OCI-LY7 (cell line): Measurements from ENCODE around the gene TPM1. TPM values are rescaled to one million over a fixed set of nuclear protein-coding genes. Genes with fewer than 3 reads are reported as not detected.

Experiments used
- BruUV-seq: library from RNA; stranded (reverse); fragments of 400-500 nt; replicated peaks from 2 replicates; lab custom pipeline; 2021; lab: Mats Ljungman, UMichigan
- CTCF ChIA-PET: fragments of 300-600 bp; sonication (Branson Sonifier 250); formaldehyde crosslinking; loops from one replicate; lab custom pipeline; 2022; ENCODE audit warnings: antibody characterized with exemption; ENCODE audit not compliant: unreplicated experiment; lab: Charles Lee
- POLR2A ChIA-PET: fragments of 300-600 bp; sonication (Branson Sonifier 250); formaldehyde crosslinking; loops from one replicate; lab custom pipeline; 2022; ENCODE audit warnings: antibody characterized with exemption; lab: Charles Lee
- DNase-seq: peaks from one replicate; pipeline ENCODE4 v3.0.0-alpha.2; 2015; ENCODE audit warnings: low spot score
- H2AFZ ChIP-seq: fragments of 200-600 bp; sonication (generic), shearing (Covaris generic); 2 replicates; pipeline ENCODE4 v1.6.1; 2014; ENCODE audit warnings: mild to moderate bottlenecking, antibody characterized with exemption, low read length, moderate library complexity
- H3K27ac ChIP-seq: fragments of 200-600 bp; sonication (generic); 2 replicates; pipeline ENCODE4 v1.5.1; 2014; ENCODE audit warnings: mixed run types, low read depth, mild to moderate bottlenecking, moderate library complexity, low read length, inconsistent platforms; ENCODE audit not compliant: poor library complexity, severe bottlenecking
- H3K36me3 ChIP-seq: fragments of 200-600 bp; sonication (generic); 2 replicates; pipeline ENCODE4 v1.6.1; 2014; ENCODE audit warnings: mild to moderate bottlenecking, antibody characterized with exemption, low read length, moderate library complexity, mixed read lengths; ENCODE audit not compliant: insufficient read depth
- H3K4me1 ChIP-seq: fragments of 200-600 bp; sonication (generic); 2 replicates; pipeline ENCODE4 v1.5.1; 2014; ENCODE audit warnings: mild to moderate bottlenecking, low read length; ENCODE audit not compliant: insufficient read depth, poor library complexity, severe bottlenecking
- H3K4me2 ChIP-seq: fragments of 200-600 bp; sonication (generic); 2 replicates; pipeline ENCODE4 v1.6.1; 2014; ENCODE audit warnings: mild to moderate bottlenecking, low read length
- H3K4me3 ChIP-seq: fragments of 200-600 bp; sonication (generic); 2 replicates; pipeline ENCODE4 v1.5.1; 2014; ENCODE audit warnings: mild to moderate bottlenecking, low read depth, low read length; ENCODE audit not compliant: poor library complexity, severe bottlenecking
- H3K79me2 ChIP-seq: fragments of 200-600 bp; sonication (generic); 2 replicates; pipeline ENCODE4 v1.6.1; 2016; ENCODE audit warnings: low read depth, mild to moderate bottlenecking, low read length, moderate library complexity, mixed read lengths; ENCODE audit not compliant: insufficient read depth
- H3K9me2 ChIP-seq: fragments of 200-600 bp; sonication (generic); 2 replicates; pipeline ENCODE4 v1.6.1; 2016; ENCODE audit warnings: mild to moderate bottlenecking, low read length, mixed read lengths; ENCODE audit not compliant: insufficient read depth
- H3K9me3 ChIP-seq: fragments of 200-600 bp; sonication (generic); 2 replicates; pipeline ENCODE4 v1.6.1; 2014; ENCODE audit warnings: mild to moderate bottlenecking, mixed run types, low read length, mixed read lengths
- H4K20me1 ChIP-seq: fragments of 200-600 bp; sonication (generic); 2 replicates; pipeline ENCODE4 v1.6.1; 2014; ENCODE audit warnings: mild to moderate bottlenecking, antibody characterized with exemption, low read length, moderate library complexity, mixed read lengths; ENCODE audit not compliant: insufficient read depth
- EZH2phosphoT487 ChIP-seq: fragments of 200-600 bp; sonication (generic); IDR thresholded peaks from 2 replicates; pipeline ENCODE4 v1.6.1; 2018; ENCODE audit warnings: low read depth, borderline replicate concordance, mild to moderate bottlenecking, mixed run types, antibody characterized with exemption, low read length, moderate library complexity, mixed read lengths
- intact Hi-C: fragments of 100-400 bp; cut with micrococcal nuclease; formaldehyde crosslinking; loops from one replicate; pipeline ENCODE4 v1.10.0; 2022; ENCODE audit not compliant: unreplicated experiment
- total RNA-seq, 2 experiments: library from RNA; depleted of rRNA in 1 of 2; stranded (reverse); fragments of >200 nt in 1 of 2; shearing (Covaris generic) in 1 of 2; gene quantifications; 2 replicates each; pipeline ENCODE4 v1.2.3, GENCODE V29; 2014 to 2022
- TF ChIP-seq, protein P1 (sequence below): fragments of 200-600 bp; sonication (generic); conservative IDR thresholded peaks from 2 replicates; pipeline ENCODE4 v1.5.1; 2014; ENCODE audit warnings: mild to moderate bottlenecking, antibody characterized with exemption, low read length, moderate library complexity, mixed read lengths

The TPM1 gene
- total RNA-seq, 2 experiments from 2014 or later, result 19.3 to 19.9 TPM

DNA sequence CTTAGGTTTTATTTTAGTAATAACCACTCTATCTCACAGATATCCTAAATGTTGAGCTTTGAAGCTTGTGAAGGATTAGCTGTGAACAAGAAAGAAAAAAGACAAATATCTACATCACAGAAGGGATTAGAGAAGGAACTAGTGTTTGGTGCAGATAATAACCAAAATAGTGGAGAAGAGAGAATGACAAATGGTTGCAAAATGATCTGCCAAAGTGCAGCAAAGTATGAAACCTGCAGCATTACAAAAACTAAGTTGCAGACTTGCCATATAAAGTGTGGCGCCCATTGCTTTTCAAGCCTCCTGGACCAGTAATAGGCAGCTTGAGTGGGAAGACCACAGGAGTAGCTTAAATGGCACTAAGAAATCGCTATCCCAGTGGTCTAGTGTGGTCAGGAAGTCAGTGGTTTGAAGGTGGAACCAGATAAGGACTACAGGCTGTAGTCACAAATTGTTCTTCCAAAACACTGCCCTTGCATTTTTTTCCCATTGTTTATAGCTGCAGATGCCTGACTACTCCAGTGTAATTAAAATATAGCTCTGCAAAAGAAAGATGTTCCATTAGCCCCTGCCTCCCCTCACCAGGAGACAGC lies 20.7 kb downstream of the TPM1 start:
- Histone ChIP-seq H3K27ac (no peak overlapping the region), H3K4me3 (no peak overlapping the region), H3K4me1 (no peaks in the 10 kb centered on the region), H3K9me3 (no peaks in the 10 kb centered on the region), H4K20me1 (no peaks in the 10 kb centered on the region), H3K79me2 (no peaks in the 10 kb centered on the region), H3K4me2 (no peak overlapping the region), H3K9me2 (no peaks in the 10 kb centered on the region), H3K36me3 (0 out of 2 replicates have a peak, but pooled peaks cover 5% of the 10 kb centered on the region), H2AFZ (no peak overlapping the region)
- BruUV-seq, result no TSS peak
- CTCF ChIA-PET, result no interaction called here
- no peak for DNase-seq
- intact Hi-C loops, result no loop called here
- TF ChIP-seq EZH2phosphoT487, result no peak
- TF ChIP-seq, protein P1, sequence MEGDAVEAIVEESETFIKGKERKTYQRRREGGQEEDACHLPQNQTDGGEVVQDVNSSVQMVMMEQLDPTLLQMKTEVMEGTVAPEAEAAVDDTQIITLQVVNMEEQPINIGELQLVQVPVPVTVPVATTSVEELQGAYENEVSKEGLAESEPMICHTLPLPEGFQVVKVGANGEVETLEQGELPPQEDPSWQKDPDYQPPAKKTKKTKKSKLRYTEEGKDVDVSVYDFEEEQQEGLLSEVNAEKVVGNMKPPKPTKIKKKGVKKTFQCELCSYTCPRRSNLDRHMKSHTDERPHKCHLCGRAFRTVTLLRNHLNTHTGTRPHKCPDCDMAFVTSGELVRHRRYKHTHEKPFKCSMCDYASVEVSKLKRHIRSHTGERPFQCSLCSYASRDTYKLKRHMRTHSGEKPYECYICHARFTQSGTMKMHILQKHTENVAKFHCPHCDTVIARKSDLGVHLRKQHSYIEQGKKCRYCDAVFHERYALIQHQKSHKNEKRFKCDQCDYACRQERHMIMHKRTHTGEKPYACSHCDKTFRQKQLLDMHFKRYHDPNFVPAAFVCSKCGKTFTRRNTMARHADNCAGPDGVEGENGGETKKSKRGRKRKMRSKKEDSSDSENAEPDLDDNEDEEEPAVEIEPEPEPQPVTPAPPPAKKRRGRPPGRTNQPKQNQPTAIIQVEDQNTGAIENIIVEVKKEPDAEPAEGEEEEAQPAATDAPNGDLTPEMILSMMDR, result no peak
- POLR2A ChIA-PET, result interaction anchor here (0.6 to 1.4 kb wide), 3 partner anchors 9 to 18 kb away, joined by 3 read pairs; no protein-coding TSS in a partner anchor

DNA sequence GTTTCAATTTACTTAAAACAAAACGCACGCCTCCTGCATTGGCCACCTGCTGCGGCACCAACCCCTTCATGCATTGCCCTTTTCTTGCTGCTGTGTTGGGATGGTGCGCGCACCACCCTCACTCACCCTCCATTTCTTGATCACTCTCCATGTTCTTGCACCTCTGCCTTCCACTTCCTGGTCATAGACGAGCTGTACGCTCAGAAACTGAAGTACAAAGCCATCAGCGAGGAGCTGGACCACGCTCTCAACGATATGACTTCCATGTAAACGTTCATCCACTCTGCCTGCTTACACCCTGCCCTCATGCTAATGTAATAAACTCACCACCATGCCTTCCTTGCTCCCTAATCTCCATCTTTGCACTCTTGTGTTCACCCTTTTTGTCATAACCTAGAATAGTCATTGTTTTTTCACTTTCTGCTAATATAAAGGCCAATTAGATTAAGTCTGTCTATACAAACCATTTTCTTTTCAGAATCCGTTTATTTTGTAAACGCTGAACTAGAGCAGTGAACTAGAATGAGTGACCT lies 21.4 kb downstream of the TPM1 start:
- intact Hi-C loops, result no loop called here
- no peak for TF ChIP-seq EZH2phosphoT487
- TF ChIP-seq, protein P1, result no peak
- no peak overlapping the region for H2AFZ ChIP-seq
- ChIA-PET CTCF (no interaction called here), POLR2A (interaction anchor here (1.4 kb wide), 1 partner anchor 18 kb away, joined by 3 read pairs; no protein-coding TSS in a partner anchor)
- H3K79me2 ChIP-seq, result no peaks in the 10 kb centered on the region
- no peaks in the 10 kb centered on the region for H3K9me3 ChIP-seq
- no TSS peak for BruUV-seq
- no peaks in the 10 kb centered on the region for H3K4me1 ChIP-seq
- H3K4me2 ChIP-seq, result no peak overlapping the region
- H4K20me1 ChIP-seq, result no peaks in the 10 kb centered on the region
- H3K9me2 ChIP-seq, result no peaks in the 10 kb centered on the region
- no peak for DNase-seq
- H3K36me3 ChIP-seq, result no peaks in the 10 kb centered on the region
- no peak overlapping the region for H3K27ac ChIP-seq
- no peak overlapping the region for H3K4me3 ChIP-seq
